G401 (cell line): ENCODE measurements around the gene MROH8. TPM values are rescaled to one million over a fixed set of nuclear protein-coding genes. Genes with fewer than 3 reads are reported as not detected.
"Not testable (repeated sequence)": the region's sequence is repeated elsewhere in the genome, so short reads cannot be mapped to it uniquely, and the experiment has no call there.

Source experiments
- DNase-seq: peaks from one replicate; pipeline ENCODE4 v3.0.0-alpha.2; 2015; ENCODE audit warnings: low spot score
- in situ Hi-C: cut with HindIII; loops from 2 replicates; pipeline ENCODE4 v1.10.0; 2016; ENCODE audit warnings: low sequenced_read_pairs, mixed read lengths
- total RNA-seq: library from RNA; depleted of rRNA; stranded (reverse); fragments of >200 nt; shearing (Covaris generic); gene quantifications from 2 replicates; pipeline ENCODE4 v1.2.3, GENCODE V29; 2014

Gene MROH8
- total RNA-seq, 1 experiment from 2014 or later = 0.07 TPM

DNA sequence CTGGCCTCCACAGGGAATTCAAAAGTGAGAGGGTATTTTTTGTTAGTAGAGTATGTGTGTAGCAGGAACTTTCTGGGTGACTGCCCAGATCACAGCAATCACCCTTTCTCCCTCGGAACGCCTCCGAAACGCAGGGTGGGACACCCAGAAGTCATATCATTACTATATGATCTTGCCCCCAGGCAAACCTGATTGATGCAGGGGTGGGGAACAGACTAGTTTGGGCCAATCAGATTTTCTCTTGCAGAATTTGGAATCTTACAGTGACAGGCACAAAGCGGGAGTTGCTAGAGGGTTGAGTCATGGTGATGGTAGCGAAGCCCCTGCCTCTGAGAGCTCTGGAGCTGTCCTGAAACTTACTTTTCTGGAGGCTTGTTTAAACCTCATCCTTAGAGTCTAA, 16.7 kb downstream of the MROH8 start:
- in situ Hi-C loops = no loop called here

DNA sequence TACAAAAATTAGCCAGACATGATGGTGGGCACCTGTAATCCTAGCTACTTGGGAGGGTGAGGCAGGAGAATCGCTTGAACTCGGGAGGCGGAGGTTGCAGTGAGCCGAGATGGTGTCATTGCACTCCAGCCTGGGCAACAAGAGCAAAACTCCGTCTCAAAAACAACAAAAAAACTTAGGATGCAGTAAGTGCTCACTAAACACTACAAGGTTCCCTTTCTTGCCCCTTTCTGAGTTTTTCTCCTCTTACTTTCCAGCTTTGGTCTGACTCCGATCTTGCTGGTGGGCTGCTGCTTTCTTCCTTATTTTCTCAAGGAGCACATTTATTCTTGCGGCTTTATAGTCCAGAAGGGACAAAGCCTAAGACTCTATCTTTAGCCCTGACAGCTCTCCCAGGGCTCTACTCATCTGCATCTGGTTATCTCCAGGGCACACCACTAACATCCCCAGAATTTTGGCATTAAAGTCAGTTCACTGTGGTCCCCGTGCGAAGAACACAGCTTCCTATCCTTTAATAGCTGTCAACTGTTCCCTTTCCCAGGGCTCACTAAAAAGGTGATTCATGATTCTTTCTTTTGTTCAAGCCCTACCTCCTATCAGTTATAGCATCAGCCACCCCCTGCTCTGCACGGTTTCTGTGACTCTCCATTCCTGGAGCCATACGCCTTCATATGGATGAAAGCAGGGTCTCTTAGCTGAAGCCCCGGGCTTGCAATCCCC, 17.4 kb downstream of the MROH8 start:
- in situ Hi-C loops = no loop called here
- no peak for DNase-seq

More for the DNA sequence above, 16.7 kb downstream of the MROH8 start:
- no peak for DNase-seq

DNA sequence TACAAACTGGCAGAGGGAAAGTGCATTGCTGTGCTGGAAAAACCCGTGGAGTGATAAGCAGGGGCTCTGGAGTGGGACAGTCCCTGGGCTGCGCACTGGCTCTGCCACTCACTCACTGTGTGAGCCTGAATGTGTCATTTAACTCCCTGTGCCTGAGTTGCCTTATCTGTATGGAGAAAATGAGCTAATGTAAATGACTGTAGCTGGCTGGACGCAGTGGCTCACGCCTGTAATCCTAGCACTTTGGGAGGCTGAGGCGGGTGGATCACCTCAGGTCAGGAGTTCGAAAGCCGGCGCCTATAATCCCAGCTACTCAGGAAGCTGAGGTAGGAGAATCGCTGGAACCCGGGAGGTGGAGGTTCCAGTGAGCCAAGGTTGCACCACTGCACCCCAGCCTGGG, 18.7 kb downstream of the MROH8 start:
- DNase-seq = no peak
- in situ Hi-C loops = no loop called here

DNA sequence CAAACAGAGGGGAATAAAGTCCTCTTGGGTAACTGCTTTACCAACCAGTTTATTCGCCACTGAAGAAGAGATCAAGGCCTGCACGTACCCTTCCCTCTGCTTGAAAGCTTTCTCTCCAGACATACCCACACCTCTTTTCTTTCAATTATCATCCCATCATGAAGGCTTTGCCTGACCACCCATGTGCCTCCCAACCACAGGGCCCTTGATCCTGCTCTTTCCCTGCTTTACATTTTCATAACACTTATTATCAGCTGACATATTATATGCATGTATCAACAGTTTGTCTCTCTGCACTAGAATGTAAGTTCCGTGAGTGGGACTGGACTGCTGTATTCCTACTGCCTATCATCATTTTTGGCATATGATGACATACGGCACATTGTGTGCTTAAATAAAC, 21.1 kb downstream of the MROH8 start:
- in situ Hi-C loops = no loop called here
- DNase-seq = no peak

DNA sequence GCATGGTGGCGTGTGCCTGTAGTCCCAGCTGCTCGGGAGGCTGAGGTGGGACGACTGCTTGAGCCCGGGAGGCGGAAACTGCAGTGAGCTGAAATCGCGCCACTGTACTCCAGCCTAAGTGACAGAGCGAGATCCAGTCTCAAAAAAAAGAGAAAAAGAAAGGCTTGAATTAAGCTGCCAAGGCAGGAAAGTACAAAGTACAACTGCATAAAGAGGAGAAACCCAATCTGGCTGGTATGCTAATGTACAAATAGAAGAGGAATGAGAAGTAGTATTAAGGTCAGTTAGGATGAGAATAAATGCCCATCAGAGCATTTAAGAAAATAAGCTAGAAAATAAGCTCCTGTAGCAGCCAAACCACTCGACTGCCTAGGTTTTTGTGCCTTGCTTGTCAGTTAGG, 23.4 kb downstream of the MROH8 start:
- in situ Hi-C loops = no loop called here

DNA sequence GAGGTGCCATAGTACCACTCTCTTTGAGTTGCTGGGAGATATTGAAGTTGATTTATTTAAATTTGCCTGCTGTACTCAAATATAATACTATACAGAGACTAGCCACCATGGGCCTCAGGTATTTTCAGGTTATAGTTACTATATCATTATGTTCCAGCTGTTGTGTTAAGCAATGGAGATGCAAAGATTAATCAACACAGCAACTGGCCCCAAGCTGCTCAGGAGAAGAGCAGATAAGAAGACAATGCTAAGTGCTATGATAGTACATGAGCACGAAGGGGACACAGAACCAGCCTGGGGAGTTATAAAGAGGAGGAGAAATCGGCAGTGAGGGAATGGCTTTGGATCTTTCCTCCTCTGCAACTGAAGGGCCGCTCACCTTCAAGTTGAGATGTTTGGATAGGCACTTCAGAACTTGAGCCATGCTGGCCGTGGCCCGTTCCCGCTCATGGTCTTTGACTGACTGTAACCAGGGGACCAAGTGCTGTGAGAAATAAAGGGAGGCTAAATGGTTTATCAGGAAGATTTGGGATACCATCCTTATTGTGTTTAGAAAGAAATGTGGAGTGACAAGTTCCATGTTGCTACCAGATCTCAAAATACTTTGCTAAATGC, 24.6 kb downstream of the MROH8 start:
- in situ Hi-C loops = no loop called here
- no peak for DNase-seq

More for the DNA sequence above, 23.4 kb downstream of the MROH8 start:
- DNase-seq = no peak

DNA sequence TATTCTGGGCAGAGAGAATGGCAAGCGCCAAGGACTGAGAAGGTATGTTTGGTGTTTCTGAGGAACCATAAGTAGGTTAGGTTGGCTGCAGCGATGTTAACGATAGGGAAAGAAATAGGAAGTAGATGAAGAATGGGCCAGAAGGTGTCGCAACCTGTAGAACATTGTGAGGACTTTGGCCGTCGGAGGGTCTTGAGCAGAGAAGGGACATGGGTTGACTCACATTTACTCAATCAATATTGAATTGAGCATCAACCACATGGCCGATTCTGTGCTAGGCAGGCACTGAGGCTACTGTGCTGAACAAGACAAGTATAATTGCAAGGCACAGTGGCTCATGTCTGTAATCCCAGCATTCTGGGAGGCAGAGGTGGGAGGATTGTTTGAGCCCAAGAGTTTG, 27.1 kb downstream of the MROH8 start:
- in situ Hi-C loops = no loop called here
- no peak for DNase-seq

DNA sequence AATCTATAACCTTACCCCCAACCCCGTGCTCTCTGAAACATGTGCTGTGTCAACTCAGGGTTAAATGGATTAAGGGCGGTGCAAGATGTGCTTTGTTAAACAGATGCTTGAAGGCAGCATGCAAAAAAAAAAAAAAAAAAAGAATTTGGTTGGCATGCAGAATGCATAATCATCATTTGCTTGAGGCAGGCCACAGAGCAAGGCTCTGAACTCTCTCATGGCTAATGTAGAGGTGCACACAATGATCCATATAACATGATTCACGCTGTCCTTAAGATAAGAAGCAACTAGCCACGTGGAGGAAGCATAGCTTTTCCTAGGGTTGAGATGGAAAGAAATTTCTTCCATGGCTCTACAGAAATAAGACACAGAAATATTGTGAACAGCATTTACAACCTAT, 27.8 kb downstream of the MROH8 start:
- in situ Hi-C loops = no loop called here
- no peak for DNase-seq

DNA sequence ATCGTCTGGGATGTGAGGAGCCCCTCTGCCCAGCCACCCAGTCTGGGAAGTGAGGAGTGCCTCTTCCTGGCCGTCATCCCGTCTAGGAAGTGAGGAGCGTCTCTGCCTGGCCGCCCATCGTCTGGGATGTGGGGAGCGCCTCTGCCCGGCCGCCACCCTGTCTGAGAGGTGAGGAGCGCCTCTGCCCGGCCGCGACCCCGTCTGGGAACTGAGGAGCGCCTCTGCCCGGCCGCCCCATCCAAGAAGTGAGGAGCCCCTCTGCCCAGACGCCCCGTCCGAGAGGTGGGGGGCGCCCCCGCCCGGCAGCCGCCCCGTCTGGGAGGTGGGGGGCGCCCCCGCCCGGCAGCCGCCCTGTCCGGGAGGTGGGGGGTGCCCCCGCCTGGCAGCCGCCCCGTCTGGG, 28.5 kb downstream of the MROH8 start:
- DNase-seq, in situ Hi-C loops: not testable (repeated sequence)

DNA sequence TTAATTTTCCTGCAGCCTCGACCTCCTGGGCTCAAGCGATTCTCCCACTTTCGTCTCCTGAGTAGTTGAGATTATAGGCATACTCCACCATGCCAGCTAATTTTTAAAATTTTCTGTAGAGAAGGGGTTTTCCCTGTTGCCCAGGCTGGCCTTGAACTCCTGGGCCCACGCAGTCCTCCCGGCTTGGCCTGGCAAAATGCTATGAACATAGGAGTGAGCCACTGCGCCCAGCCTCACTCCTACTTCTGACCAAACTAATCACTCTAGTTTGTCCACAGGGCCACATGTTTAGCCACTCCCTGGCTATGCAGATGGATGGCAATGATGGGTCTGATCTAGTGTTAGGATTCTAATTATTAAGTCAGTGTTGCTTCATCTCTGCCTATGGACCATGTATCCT, 32.1 kb downstream of the MROH8 start:
- no peak for DNase-seq
- in situ Hi-C loops = no loop called here

DNA sequence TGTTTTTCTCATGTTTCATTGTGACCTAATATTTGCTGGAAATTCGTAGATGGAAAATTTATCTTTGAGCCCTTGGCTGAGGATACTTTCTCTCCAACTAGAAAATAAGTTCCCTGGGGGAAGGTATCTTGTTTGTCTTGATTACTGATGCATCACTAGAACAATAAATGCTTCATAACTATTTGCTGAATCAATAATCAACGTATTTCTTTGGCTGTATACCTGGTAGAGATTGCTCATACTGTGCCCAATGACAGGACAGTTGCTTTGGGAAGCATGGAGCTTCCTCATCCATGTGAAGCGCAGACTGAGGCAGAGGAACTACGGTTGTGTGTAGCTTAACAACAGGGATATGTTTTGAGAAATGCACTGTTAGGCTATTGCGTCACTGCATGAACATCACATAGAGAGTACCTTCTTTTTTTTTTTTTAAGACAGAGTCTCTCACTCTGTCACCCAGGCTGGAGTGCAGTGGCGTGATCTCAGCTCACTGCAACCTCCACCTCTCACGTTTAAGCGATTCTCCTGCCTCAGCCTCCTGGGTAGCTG, 34.4 kb downstream of the MROH8 start:
- in situ Hi-C loops = no loop called here
- DNase-seq = no peak

DNA sequence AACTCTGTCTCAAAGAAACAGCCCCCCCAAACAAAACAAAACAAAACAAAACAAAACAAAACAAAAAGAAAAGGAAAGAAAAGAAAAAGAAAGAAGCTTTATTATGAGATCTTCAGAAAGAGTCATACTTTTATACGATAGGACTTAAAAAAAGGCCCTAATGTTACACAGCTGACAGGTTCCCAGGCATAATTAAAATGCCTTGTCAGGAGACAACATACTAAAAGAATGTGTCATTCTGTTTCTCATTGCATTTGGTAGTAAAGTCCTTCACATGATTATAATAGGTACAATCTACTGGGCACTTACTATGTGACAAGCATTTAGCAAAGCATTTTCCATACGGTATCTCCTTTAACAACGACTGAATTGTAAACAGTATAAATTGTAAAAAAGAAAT, 36.6 kb downstream of the MROH8 start:
- no peak for DNase-seq
- in situ Hi-C loops = no loop called here

DNA sequence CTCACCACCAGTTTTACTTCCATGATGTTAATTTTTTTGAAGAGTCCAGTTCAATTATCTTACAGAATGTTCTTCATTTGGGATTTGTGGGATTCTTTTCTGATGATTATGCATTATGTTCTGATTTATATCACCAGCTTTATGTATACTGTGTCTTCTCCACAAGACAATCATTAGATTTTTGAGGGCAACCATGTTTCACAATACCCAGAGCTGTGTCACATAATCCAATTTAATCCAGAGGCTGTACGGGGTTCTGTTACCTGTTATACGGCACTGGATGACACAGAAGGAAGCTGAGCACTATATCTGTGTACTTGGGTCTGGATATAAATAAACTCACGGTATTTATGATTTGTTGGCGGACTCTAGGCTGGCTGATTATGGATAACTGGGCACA, 41.8 kb downstream of the MROH8 start:
- in situ Hi-C loops = no loop called here
- DNase-seq = no peak

DNA sequence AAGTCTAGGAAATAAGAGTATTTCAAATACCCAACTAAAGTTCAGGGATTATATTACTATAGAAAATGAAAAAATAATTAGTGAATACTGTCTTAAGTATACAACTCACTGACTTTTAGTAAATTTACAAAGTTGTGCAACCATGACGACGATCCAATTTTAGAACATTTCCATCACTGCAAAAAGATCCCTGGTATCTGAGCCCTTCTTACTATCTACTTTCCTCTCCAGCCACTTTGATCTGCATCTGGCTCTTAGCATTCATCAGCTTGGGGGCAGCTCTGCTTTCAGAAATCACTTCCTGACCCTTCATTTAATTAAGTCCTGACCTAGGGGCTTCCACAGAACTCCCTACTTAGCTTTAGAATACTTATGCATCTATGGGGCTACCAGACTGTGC, 45.4 kb downstream of the MROH8 start:
- no peak for DNase-seq
- in situ Hi-C loops = loop anchor here (5.0 kb wide), 1 partner anchor 33 kb away; no protein-coding TSS in a partner anchor

DNA sequence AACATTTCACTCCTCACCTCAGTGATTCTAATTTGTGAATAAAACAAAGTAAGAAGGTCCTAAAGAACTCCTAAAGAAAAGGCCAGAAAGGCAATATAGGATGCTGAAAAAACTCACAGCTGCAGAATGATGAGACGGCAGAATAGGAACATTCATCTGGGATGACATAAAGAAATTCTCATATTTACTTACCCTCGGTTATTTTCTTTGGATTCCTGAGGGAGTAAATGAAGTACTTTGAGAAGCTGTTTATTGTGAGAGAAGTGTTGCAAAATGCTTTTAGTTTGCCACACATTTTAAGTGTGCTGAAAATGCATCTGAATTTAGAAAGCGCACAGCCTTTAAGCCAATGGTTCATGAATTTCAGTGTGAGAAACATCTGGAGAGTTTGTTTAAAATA, 47.9 kb downstream of the MROH8 start:
- DNase-seq = no peak
- in situ Hi-C loops = loop anchor here (5.0 kb wide), 1 partner anchor 36 kb away; no protein-coding TSS in a partner anchor

DNA sequence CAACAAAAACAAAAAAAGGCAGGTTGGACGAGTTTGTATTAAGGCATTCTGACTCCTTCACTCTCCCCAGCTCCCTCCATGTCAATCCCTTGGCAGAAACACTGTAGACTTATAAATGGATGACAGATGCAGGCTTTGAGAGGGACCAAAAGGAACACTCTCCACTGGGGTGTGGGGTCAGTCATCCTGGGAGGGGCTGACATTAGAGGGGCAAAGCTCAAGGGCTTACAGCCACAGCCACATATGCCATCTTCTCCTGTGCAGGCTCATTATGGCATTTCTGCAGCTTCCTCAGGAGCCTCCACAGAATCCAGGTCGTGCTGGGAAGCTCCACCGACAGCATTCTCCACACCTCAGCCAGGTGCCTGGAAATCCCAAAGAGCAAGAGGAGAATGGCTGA, 50.5 kb downstream of the MROH8 start:
- in situ Hi-C loops = no loop called here
- no peak for DNase-seq

DNA sequence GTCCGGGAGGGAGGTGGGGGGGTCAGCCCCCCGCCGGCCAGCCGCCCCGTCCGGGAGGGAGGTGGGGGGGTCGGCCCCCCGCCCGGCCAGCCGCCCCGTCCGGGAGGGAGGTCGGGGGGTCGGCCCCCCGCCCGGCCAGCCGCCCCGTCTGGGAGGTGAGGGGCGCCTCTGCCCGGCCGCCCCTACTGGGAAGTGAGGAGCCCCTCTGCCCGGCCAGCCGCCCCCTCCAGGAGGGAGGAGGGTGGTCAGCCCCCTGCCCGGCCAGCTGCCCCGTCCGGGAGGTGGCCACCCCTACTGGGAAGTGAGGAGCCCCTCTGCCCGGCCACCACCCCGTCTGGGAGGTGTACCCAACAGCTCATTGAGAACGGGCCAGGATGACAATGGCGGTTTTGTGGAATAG, 53.1 kb downstream of the MROH8 start:
- in situ Hi-C loops, DNase-seq: not testable (repeated sequence)

DNA sequence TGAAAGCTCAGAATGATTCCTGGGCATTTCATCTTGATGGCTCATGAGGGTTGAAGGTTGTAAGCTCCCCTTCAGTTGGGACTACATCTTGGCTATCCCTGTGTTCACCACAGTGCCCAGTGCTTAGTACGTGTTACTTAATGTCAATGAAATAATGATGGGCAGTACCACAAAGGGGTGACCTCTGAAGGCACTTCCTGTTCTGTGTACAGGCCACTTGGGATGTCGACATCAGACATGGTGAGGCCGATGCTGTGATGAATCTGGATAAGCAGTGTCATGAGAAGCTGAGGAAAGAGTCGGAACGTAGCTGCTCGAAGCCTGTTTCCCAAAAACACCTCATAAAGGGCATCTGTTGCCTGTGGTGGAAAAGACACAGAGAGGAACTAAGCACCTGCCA, 55.9 kb downstream of the MROH8 start:
- no peak for DNase-seq
- in situ Hi-C loops = no loop called here

DNA sequence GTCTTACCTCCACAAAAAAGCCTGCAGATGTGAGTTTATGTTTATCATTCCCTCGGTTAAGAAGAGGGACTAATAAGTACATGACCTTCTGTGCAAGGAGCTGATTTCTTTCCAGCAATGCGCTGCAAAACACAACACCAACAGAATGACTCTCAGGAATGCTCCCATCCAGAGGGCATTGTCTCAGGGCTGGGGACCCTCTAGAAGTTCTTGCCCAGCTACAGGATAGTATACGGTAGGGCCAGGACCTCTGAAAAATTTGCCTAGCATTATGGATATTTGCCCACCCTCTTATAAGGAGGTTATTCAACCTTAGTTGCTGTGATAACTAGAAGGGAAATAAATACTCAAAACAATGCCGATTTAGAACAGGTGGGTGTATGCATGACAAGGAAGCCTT, 58.9 kb downstream of the MROH8 start:
- in situ Hi-C loops = no loop called here
- DNase-seq = no peak

DNA sequence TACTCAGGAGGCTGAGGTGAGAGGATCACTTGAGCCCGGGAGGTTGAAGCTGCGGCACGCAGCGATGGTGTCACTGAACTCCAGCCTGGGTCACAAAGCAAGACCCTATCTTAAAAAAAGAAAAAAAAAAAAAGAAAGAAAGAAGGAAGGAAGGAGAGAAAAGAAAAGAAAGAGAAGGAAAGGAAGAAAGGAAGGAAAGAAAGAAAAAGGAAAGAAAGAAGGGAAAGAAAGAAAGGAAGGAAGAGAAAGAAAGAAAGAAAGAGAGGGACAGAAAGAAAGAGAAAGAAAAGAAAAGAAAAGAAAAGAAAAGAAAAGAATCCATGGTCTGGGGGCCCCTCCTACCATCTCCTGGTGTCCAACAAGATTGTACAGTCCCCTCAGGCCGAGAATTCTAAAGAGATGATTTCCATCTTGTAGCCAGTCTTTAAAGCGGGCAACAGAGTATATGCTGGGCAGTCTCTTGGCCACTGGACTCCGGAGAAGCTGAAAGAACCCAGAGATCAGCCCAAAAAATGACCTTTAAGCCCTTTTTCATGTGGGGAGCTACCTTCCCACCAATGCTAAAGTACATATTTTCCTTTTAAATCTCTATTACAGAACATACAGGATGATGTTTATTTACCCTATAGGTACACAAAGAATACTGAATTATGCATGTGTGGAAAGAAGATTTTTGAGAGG, 59.9 kb downstream of the MROH8 start:
- DNase-seq = no peak
- in situ Hi-C loops = no loop called here
